ENCODE results near the gene LYPD4.

- TF ChIP-seq, protein P1, sequence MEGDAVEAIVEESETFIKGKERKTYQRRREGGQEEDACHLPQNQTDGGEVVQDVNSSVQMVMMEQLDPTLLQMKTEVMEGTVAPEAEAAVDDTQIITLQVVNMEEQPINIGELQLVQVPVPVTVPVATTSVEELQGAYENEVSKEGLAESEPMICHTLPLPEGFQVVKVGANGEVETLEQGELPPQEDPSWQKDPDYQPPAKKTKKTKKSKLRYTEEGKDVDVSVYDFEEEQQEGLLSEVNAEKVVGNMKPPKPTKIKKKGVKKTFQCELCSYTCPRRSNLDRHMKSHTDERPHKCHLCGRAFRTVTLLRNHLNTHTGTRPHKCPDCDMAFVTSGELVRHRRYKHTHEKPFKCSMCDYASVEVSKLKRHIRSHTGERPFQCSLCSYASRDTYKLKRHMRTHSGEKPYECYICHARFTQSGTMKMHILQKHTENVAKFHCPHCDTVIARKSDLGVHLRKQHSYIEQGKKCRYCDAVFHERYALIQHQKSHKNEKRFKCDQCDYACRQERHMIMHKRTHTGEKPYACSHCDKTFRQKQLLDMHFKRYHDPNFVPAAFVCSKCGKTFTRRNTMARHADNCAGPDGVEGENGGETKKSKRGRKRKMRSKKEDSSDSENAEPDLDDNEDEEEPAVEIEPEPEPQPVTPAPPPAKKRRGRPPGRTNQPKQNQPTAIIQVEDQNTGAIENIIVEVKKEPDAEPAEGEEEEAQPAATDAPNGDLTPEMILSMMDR (optimal IDR thresholded peaks at IDR 0.05 in 1 of 3, IDR thresholded peaks at IDR 0.05 in 1 of 3, conservative IDR thresholded peaks at IDR 0.05 in 1 of 3; ENCODE audit: extremely low read depth in 1 of 3, insufficient read depth in 2 of 3, low read length in 3 of 3): no peak
- no peak for TF ChIP-seq EZH2 (IDR thresholded peaks at IDR 0.05; ENCODE audit: low read length)
Observed at GRCh38 chr19:41843371-41843770, 1.1 kb downstream of the LYPD4 start.
